CD1c-positive myeloid dendritic cell (primary cell): ENCODE measurements around the gene PLXNA4.

Experiments
- DNase-seq: peaks from one replicate; pipeline ENCODE4 v3.0.0-alpha.2; 2016; ENCODE audit errors: extremely low spot score

The PLXNA4 gene

DNA sequence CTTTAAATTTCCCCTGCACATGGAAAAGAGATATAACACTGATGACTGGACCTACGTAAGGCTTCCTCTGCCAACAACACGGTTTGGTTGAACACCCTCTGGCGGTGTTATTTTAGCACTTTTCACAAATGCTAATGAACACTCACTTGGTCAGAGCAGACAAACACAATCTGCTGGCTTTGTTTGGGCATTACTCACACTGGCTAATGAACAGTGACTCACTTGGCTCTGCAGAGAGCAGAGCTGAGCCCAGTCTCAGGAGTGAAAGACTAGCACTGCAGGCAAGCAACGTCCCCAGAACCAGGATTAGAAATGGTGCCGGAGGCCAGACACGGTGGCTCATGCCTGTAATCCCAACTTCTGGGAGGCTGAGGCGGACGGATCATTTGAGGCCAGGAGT, 430.8 kb downstream of the PLXNA4 start:
- no peak for DNase-seq

DNA sequence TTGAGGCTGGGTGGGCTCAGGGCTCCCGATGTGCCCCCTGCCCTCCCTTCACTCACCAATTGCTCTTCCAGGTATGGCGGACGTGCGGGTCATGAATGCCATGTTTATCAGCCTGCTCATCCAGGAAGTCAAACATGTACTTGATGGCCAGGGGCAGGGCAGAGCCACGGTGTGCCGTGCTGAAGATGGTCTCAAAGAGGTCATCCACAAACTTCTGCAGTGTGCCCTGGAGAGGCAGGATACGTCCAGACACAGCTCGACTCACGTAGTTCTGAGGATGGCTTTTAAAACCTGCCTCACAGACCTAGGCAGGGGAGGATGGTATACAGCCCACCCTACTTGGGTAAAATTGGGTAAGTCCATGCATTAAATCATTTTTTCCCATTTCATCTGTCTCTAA, 431.2 kb downstream of the PLXNA4 start:
- no peak for DNase-seq

- no peak for DNase-seq
These were observed 434.3 kb downstream of the PLXNA4 start for GRCh38 chr7:132142006-132142405.

DNA sequence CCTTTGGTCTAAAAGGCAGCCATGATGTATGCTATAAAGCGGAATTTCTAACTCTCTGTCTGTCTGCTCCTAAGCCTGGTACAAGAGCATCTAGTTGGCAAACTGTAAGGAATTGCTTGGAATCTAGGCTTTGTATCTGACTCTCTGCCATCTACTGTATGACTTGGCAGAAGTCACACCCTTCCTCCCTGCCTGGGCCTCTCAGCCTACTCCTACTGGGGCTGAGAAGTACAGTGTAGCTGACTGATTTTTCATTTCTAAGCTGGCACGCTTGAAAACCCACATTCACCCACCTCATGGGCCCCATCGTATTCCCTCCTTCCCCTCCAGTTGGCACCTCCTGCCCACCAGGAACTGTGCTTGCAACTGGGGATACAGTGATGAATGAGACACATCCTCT, 435.2 kb downstream of the PLXNA4 start:
- no peak for DNase-seq

GRCh38 chr7:132140341-132140740, 435.9 kb downstream of the PLXNA4 start:
- DNase-seq = no peak

DNA sequence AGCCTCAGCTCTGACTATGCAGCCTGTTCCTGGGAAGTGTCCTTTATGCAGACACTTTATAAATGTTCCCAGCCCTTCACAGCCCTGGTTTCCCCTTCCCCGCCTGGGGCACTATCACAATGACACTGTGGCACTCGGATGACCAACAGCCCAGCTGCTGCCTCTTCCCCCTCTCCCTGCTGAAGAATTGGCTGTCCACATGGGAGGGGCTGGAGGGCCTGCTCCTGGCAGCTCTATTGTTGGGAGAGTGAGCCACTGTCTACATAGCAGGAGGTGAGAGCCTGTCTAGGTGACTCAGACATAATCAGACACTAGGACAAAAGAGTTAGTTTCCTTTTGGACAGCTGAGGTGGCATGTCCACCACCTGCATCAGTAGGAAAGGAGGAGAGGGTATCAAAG, 437.5 kb downstream of the PLXNA4 start:
- DNase-seq = no peak

- no peak for DNase-seq
These were observed 438.6 kb downstream of the PLXNA4 start for GRCh38 chr7:132137681-132138080.

GRCh38 chr7:132135746-132136385, 440.4 kb downstream of the PLXNA4 start:
- DNase-seq = no peak

- DNase-seq = no peak
These were observed 441.3 kb downstream of the PLXNA4 start for GRCh38 chr7:132134814-132135445.

GRCh38 chr7:132133501-132133900, 442.8 kb downstream of the PLXNA4 start:
- no peak for DNase-seq

DNA sequence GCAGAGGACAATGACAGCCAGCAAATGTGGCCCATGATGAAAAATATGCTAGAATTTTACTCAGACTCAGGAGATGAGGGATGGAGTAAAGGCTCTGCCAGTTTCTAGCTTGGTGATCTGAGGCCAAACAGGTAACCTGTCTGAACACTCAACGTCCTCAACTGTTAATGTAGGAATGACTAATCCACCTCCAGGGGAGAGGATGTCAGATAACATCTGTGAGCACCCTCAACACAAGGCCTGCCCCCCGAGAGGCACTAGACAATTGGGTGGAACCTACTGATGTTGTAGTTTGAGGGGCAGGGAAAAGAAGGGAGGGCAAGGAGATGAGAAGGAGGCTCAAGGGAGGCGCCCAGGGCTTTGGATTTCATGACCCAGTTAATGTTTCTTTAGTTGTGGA, 445.1 kb downstream of the PLXNA4 start:
- DNase-seq = no peak

DNA sequence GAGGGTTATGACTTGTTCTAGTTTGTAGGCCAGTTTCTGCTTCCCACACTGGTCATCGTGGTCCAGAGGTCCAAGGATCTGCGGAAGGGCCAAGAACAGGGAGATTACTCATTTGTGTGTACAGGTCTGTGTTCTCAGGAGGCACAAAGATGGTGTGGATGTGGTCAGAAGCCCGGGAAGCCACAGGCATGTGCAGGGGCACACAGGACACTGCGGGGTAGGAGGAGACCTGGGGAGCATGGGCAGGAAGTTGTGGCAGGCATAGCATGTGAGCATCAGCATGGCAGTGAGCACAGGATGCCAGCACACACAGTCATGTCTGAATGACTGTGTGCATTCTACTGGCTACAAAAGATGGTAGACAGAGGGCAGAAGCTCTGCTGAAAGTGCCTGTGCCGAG, 445.8 kb downstream of the PLXNA4 start:
- DNase-seq = no peak

GRCh38 chr7:132125872-132126595, 450.2 kb downstream of the PLXNA4 start:
- DNase-seq = no peak

- no peak for DNase-seq
These were observed 451.2 kb downstream of the PLXNA4 start for GRCh38 chr7:132125096-132125495.

GRCh38 chr7:132124575-132124974, 451.7 kb downstream of the PLXNA4 start:
- DNase-seq = no peak

DNA sequence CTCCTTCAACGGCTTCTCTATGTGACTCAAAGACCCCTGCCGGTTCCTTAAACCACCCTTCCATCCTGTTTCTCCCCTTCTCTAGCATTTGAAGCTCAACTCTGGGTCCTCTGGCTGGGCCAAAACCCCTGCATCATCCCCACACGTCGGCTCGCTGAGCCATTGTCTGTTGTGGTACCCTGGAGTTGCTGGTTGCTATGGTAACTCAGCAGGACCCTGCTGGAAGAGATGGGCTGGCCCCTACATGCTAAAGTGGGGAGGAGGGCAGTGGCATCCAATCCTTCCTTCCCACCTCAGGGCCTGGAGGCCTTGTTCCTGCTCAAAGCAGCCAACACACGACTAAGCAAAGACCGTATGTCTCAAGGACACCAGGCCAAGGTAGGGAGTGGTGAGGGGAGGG, 452.5 kb downstream of the PLXNA4 start:
- DNase-seq = no peak

- DNase-seq = no peak
These were observed 453.4 kb downstream of the PLXNA4 start for GRCh38 chr7:132122901-132123300.

- no peak for DNase-seq
These were observed 454.3 kb downstream of the PLXNA4 start for GRCh38 chr7:132121987-132122386.

DNA sequence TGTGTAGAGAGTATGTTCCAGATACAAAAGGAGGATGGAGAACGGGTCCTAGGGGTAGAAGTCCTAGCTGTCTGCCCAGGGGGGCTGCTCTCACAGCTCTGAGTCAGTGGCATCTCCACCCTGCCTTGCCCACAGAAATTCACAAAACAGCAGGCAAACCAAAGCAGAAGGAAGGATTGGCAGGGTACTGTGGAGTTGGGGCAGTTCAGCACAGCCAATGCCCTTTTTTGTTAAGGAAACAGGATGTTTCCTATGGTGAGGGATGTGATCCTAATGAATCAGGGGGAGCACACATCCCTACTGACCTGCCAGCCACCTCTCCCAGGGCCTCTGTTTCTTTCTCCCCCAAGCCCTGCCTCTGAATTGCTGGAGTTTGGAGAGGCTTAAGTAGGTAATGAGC, 457.6 kb downstream of the PLXNA4 start:
- no peak for DNase-seq

GRCh38 chr7:132117636-132118035, 458.6 kb downstream of the PLXNA4 start:
- DNase-seq = no peak

- DNase-seq = no peak
These were observed 459.1 kb downstream of the PLXNA4 start for GRCh38 chr7:132117181-132117580.

DNA sequence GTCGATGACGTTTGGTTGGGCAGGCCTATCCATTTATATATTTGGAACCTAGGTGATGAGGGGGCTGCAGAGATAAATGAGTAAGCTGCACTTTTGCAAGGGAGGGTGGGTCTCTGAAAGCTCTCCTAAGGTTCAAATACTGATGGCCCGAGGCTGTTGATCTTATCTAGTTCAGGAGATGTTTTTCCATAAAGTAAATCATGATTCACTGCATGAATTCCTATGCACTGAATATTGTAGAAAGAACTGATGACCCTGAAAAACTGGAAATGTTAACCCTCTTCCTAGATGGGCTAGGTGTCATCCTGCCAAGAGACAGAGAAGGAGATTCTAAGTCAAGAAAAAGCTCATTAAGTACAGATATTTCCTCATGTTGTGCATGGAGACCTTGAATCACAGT, 459.9 kb downstream of the PLXNA4 start:
- no peak for DNase-seq

GRCh38 chr7:132115758-132116157, 460.5 kb downstream of the PLXNA4 start:
- no peak for DNase-seq
